ENCODE measurements around the gene SPTAN1. TPM values are rescaled to one million over a fixed set of nuclear protein-coding genes. Genes with fewer than 3 reads are reported as not detected.

Gene SPTAN1
- polyA plus RNA-seq, 1 donor from 2014 or later, result 287 TPM

DNA sequence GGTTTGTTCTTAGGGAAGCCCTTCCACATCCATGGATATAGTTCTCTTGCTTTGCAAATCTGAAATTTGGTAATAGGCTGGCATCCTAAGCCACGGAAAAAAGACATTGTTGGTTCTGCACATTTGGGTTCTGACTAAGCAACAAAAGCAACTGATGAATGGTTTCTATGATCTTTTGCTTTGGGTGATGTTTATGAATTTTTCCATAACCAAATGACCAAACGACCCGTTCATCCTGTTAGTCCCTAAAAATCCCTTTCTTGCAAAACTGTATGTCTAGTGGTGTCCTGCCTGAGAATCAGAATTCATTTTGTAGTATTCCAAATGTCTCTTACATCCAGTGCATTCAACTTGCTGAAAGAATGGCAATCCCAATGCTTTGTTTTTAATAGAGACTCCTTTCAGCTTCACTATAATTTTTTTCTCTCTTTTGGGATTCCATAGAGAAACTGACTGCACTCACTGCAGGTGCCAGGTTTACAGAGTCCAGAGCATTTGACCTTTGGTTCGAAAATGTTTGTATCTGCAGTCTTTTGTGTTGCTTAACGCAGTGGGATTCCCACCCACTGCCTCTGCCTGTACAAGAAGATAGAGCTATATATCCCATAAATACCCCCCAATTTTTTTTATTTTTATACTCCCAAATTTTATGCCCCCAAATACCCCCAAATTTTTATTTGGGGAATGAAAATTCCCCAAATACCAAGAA lies 4.7 kb downstream of the SPTAN1 start:
- no peak overlapping the region for H3K9ac ChIP-seq (ENCODE audit: low read length)
- H3K9me2 ChIP-seq (ENCODE audit: insufficient read depth, low read length), result no peaks in the 10 kb centered on the region
- peaks cover 3% of the 10 kb centered on the region for H3F3A ChIP-seq (ENCODE audit: insufficient read depth, low read length, poor library complexity, severe bottlenecking)
- no peaks in the 10 kb centered on the region for H3K36me3 ChIP-seq (ENCODE audit: insufficient read depth, low read length)
- H3K9me3 ChIP-seq (ENCODE audit: low read length), result no peaks in the 10 kb centered on the region
- H4K20me1 ChIP-seq (ENCODE audit: insufficient read depth), result peaks cover 18% of the 10 kb centered on the region
- H3K4me3 ChIP-seq (ENCODE audit: low read length), result peak overlapping the region; percentile 98
- TF ChIP-seq, protein P1, sequence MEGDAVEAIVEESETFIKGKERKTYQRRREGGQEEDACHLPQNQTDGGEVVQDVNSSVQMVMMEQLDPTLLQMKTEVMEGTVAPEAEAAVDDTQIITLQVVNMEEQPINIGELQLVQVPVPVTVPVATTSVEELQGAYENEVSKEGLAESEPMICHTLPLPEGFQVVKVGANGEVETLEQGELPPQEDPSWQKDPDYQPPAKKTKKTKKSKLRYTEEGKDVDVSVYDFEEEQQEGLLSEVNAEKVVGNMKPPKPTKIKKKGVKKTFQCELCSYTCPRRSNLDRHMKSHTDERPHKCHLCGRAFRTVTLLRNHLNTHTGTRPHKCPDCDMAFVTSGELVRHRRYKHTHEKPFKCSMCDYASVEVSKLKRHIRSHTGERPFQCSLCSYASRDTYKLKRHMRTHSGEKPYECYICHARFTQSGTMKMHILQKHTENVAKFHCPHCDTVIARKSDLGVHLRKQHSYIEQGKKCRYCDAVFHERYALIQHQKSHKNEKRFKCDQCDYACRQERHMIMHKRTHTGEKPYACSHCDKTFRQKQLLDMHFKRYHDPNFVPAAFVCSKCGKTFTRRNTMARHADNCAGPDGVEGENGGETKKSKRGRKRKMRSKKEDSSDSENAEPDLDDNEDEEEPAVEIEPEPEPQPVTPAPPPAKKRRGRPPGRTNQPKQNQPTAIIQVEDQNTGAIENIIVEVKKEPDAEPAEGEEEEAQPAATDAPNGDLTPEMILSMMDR (IDR thresholded peaks at IDR 0.05; ENCODE audit: poor library complexity, severe bottlenecking), result no peak
- no peak for TF ChIP-seq MXI1 (conservative IDR thresholded peaks at IDR 0.05; ENCODE audit: poor library complexity, severe bottlenecking)
- no peak for TF ChIP-seq TAF1 (IDR thresholded peaks at IDR 0.05; ENCODE audit: low read depth)
- TF ChIP-seq EP300 (conservative IDR thresholded peaks at IDR 0.05; ENCODE audit: poor library complexity, severe bottlenecking), result no peak
- TF ChIP-seq POLR2AphosphoS5 (IDR thresholded peaks at IDR 0.05), result no peak
- no peak for TF ChIP-seq EZH2 (IDR thresholded peaks at IDR 0.05; ENCODE audit: borderline replicate concordance, insufficient read depth, low read length, poor library complexity, severe bottlenecking)
- TF ChIP-seq, protein P2, sequence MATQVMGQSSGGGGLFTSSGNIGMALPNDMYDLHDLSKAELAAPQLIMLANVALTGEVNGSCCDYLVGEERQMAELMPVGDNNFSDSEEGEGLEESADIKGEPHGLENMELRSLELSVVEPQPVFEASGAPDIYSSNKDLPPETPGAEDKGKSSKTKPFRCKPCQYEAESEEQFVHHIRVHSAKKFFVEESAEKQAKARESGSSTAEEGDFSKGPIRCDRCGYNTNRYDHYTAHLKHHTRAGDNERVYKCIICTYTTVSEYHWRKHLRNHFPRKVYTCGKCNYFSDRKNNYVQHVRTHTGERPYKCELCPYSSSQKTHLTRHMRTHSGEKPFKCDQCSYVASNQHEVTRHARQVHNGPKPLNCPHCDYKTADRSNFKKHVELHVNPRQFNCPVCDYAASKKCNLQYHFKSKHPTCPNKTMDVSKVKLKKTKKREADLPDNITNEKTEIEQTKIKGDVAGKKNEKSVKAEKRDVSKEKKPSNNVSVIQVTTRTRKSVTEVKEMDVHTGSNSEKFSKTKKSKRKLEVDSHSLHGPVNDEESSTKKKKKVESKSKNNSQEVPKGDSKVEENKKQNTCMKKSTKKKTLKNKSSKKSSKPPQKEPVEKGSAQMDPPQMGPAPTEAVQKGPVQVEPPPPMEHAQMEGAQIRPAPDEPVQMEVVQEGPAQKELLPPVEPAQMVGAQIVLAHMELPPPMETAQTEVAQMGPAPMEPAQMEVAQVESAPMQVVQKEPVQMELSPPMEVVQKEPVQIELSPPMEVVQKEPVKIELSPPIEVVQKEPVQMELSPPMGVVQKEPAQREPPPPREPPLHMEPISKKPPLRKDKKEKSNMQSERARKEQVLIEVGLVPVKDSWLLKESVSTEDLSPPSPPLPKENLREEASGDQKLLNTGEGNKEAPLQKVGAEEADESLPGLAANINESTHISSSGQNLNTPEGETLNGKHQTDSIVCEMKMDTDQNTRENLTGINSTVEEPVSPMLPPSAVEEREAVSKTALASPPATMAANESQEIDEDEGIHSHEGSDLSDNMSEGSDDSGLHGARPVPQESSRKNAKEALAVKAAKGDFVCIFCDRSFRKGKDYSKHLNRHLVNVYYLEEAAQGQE (IDR thresholded peaks at IDR 0.05; ENCODE audit: borderline replicate concordance), result no peak
- TF ChIP-seq RAD21 (conservative IDR thresholded peaks at IDR 0.05), result no peak
- no peak overlapping the region for H3K27ac ChIP-seq (ENCODE audit: low read length)
- H3K79me2 ChIP-seq (replicated peaks; ENCODE audit: insufficient read depth, low read length), result peaks cover 70% of the 10 kb centered on the region
- no peak overlapping the region for H2AFZ ChIP-seq (ENCODE audit: low read depth, low read length)
- peak overlapping the region; percentile 20 for H3K4me2 ChIP-seq (ENCODE audit: low read length)
- H3K27me3 ChIP-seq (ENCODE audit: insufficient read depth, low read depth, low read length), result no peaks in the 10 kb centered on the region

DNA sequence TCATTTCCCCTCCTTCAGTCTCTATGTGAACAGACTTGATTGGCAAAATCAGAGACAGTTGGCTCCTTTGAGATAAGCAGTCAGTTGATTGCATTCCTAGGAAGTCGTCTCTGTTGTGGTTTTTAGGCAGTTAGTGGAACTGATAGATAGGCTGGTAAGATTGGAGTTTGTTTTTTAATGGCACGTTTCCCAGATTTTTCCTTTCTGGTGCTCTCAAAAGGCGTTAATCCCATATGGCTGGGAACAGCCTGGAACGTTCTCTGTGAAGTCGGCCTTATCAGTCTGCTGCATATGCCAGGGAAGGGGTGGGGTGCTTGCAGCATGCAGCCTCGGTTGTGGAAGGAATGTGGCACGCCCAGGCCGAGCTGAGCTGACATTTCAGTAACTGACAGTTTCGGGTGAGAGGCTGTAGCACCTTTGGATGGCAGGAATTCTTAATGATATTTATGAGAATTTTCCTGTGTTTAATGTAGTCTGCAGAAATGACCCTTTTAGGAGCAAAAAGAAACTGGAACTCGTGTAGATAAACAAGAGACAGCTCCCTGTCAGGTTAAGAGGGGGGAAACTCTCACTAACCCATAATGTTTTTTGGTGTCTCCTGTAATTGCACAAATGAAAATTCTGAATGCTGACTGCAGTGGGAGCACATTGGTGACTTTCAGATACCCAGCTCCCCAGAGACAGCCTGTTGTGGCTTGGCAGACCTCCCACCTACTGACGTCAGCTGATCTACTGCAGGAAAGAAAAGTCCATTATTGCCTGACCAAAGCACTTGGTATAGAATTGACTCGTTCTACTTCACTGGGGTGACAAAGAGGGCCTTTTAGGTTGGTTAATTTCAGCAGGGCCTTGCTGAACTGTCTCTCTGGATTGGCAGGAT lies 6.3 kb downstream of the SPTAN1 start:
- H3K9ac ChIP-seq (ENCODE audit: low read length), result peak overlapping the region; percentile 39
- peaks cover 73% of the 10 kb centered on the region for H3K79me2 ChIP-seq (replicated peaks; ENCODE audit: insufficient read depth, low read length)
- no peaks in the 10 kb centered on the region for H3K27me3 ChIP-seq (ENCODE audit: insufficient read depth, low read depth, low read length)
- no peaks in the 10 kb centered on the region for H3K9me2 ChIP-seq (ENCODE audit: insufficient read depth, low read length)
- TF ChIP-seq EP300 (conservative IDR thresholded peaks at IDR 0.05; ENCODE audit: poor library complexity, severe bottlenecking) (no peak), MXI1 (conservative IDR thresholded peaks at IDR 0.05; ENCODE audit: poor library complexity, severe bottlenecking) (peak; percentile 19)
- TF ChIP-seq, protein P2 (IDR thresholded peaks at IDR 0.05; ENCODE audit: borderline replicate concordance), result peak; percentile 29
- no peaks in the 10 kb centered on the region for H3K36me3 ChIP-seq (ENCODE audit: insufficient read depth, low read length)
- peaks cover 18% of the 10 kb centered on the region for H4K20me1 ChIP-seq (ENCODE audit: insufficient read depth)
- peak overlapping the region; percentile 51 for H3K27ac ChIP-seq (ENCODE audit: low read length)
- H3K9me3 ChIP-seq (ENCODE audit: low read length), result no peaks in the 10 kb centered on the region
- peaks cover 3% of the 10 kb centered on the region for H3F3A ChIP-seq (ENCODE audit: insufficient read depth, low read length, poor library complexity, severe bottlenecking)
- no peak overlapping the region for H2AFZ ChIP-seq (ENCODE audit: low read depth, low read length)
- no peak overlapping the region for H3K4me2 ChIP-seq (ENCODE audit: low read length)
- peak overlapping the region; percentile 33 for H3K4me3 ChIP-seq (ENCODE audit: low read length)
